Kidney (tissue), 14 donors: Measurements from ENCODE around the gene SH3BP4. TPM values are rescaled to one million over a fixed set of nuclear protein-coding genes. Genes with fewer than 3 reads are reported as not detected.

Experiments
- DNase-seq, 5 donors: peaks; one replicate each; pipeline ENCODE4 v3.0.0-alpha.2; 2013 to 2020
- FAIRE-seq: peaks from 2 replicates; lab custom pipeline; 2012; peaks lifted over from hg19 to GRCh38; lab: Jason Lieb, UNC
- H3K27ac ChIP-seq, 2 donors: one replicate each; pipeline ENCODE4 v1.7.0; 2013; ENCODE audit warnings: low read depth in 2 of 2, low read length in 2 of 2, inconsistent platforms in 1 of 2
- H3K27me3 ChIP-seq: one replicate; pipeline ENCODE4 v1.7.1; 2013; ENCODE audit warnings: low read length, inconsistent platforms; ENCODE audit not compliant: control insufficient read depth, insufficient read depth
- H3K36me3 ChIP-seq, 3 donors: one replicate each; pipeline versions ENCODE4 v1.7.0 to v1.7.1; 2013; ENCODE audit warnings: low read length in 3 of 3, control low read depth in 1 of 3, inconsistent platforms in 1 of 3; ENCODE audit not compliant: insufficient read depth in 3 of 3, control insufficient read depth in 2 of 3
- H3K4me1 ChIP-seq, 3 donors: one replicate each; pipeline versions ENCODE4 v1.7.0 to v1.7.1; 2013; ENCODE audit warnings: low read length in 3 of 3, inconsistent platforms in 1 of 3, low read depth in 1 of 3; ENCODE audit not compliant: control insufficient read depth in 2 of 3, insufficient read depth in 2 of 3
- H3K4me3 ChIP-seq, 3 donors: one replicate each; pipeline versions ENCODE4 v1.7.0 to v1.8.1; 2013; ENCODE audit warnings: low read length in 3 of 3, control low read depth in 1 of 3, inconsistent platforms in 1 of 3
- H3K9ac ChIP-seq, 3 donors: one replicate each; pipeline versions ENCODE4 v1.7.0 to v1.7.1; 2013; ENCODE audit warnings: low read length in 3 of 3, control low read depth in 1 of 3, inconsistent platforms in 1 of 3
- H3K9me3 ChIP-seq, 3 donors: one replicate each; pipeline versions ENCODE4 v1.7.0 to v1.7.1; 2013; ENCODE audit warnings: low read length in 3 of 3, control low read depth in 1 of 3, inconsistent platforms in 1 of 3; ENCODE audit not compliant: control insufficient read depth in 2 of 3, insufficient read depth in 1 of 3
- intact Hi-C: fragments of 100-400 bp; cut with DNase I; formaldehyde crosslinking; loops from one replicate; pipeline ENCODE4 v1.11.1; 2022
- polyA plus RNA-seq: library from polyadenylated mRNA; stranded (reverse); fragments of 350-450 nt; fragmentation: Illumina TruSeq; extraction: RNeasy Lipid Tissue Mini Kit (QIAGEN cat#74804); gene quantifications from one replicate; pipeline ENCODE4 v1.2.3, GENCODE V29; 2014; ENCODE audit warnings: low read depth, low replicate concordance; ENCODE audit not compliant: insufficient read depth
- total RNA-seq: library from RNA; stranded (reverse); fragmentation: NEBNext Ultra II Directional; extraction: Animal tissue kit (Norgen Biotek cat#: 25700); gene quantifications from one replicate; pipeline ENCODE4 v1.2.1, GENCODE V29; 2021
- TF ChIP-seq, protein P1 (sequence below): IDR thresholded peaks from 3 replicates; pipeline ENCODE4 v1.5.1; 2012; ENCODE audit warnings: mild to moderate bottlenecking, moderate library complexity, borderline replicate concordance; ENCODE audit not compliant: insufficient read depth; ENCODE audit errors: extremely low read depth
- donor health status: control.
- donor health status: control.
- donor health status: control.
- donor health status: control.
- donor health status: control.
- donor health status: DM: yes; HTN: yes; CAD: no.
- donor health status: Normal renal cell carcinoma (clear cell type).

The SH3BP4 gene
- total and polyA plus RNA-seq, 2 donors from 2014 or later, result 20.0 to 52.9 TPM

DNA sequence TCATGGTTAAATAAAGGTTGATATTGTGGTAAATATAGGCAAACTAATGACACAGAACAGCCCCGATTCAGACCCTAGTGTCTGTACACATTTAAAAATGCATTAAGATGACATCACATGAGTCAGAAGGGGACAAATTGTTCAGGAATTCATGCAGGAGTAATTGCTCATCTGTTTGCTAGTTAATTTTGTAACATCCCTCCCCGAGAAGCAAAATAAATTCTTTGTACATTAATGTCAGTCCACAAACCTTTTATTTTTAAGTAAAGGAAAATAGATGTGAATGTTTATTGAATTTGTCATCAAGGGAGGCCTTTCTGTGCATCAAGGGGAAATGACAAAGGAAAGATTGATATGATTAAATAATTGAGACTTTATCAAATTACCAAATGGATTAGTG lies 69.9 kb downstream of the SH3BP4 start:
- H3K27ac ChIP-seq, result no peak overlapping the region
- no peaks in the 10 kb centered on the region for H3K36me3 ChIP-seq
- intact Hi-C loops, result no loop called here
- no peaks in the 10 kb centered on the region for H3K27me3 ChIP-seq
- peaks cover 0 to 9% (median 0%) of the 10 kb centered on the region in 3 donors for H3K4me1 ChIP-seq
- H3K4me3 ChIP-seq, result no peak overlapping the region
- H3K9me3 ChIP-seq, result no peaks in the 10 kb centered on the region
- FAIRE-seq, result no peak
- no peak overlapping the region for H3K9ac ChIP-seq
- TF ChIP-seq, protein P1, sequence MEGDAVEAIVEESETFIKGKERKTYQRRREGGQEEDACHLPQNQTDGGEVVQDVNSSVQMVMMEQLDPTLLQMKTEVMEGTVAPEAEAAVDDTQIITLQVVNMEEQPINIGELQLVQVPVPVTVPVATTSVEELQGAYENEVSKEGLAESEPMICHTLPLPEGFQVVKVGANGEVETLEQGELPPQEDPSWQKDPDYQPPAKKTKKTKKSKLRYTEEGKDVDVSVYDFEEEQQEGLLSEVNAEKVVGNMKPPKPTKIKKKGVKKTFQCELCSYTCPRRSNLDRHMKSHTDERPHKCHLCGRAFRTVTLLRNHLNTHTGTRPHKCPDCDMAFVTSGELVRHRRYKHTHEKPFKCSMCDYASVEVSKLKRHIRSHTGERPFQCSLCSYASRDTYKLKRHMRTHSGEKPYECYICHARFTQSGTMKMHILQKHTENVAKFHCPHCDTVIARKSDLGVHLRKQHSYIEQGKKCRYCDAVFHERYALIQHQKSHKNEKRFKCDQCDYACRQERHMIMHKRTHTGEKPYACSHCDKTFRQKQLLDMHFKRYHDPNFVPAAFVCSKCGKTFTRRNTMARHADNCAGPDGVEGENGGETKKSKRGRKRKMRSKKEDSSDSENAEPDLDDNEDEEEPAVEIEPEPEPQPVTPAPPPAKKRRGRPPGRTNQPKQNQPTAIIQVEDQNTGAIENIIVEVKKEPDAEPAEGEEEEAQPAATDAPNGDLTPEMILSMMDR, result no peak
- no peak for DNase-seq

DNA sequence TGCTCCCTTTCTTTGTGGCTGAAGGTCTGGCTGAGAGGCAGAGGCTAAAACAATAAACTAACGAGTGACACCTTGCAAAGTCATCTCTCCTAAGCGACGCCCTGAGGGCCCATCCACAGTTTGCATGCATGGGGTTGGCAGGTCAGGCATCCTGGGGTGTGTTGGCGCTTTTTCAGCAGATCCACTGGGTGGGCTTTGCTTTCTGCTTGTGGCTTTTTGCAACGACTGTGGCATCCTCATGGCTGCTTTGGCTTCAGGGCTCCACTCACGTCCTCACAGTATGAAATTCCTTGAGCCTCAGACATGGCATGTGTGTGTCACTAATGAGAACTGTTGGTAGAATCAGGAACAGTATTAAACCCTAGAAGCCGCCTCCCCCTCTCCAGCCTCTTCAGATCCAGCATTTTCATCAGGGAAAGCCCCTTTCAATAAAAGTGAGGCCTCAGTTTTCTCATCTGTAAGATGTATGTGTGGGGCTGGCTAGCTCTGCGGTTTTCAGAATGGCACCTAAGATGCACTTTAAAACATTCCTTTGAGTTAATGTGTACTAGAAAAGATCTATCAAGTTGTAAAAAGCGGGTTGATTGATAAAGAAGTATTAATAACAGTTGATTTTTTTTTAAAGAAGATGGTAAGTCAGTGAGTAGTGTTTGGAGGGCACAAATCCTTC lies 72.5 kb downstream of the SH3BP4 start:
- intact Hi-C loops, result no loop called here
- H3K4me1 ChIP-seq, result peaks cover 0 to 14% (median 0%) of the 10 kb centered on the region in 3 donors
- FAIRE-seq (no peak), DNase-seq (peak in 1 of 5 donors; percentile 32)
- no peak overlapping the region for H3K27ac ChIP-seq
- H3K9ac ChIP-seq, result no peak overlapping the region
- H3K4me3 ChIP-seq, result no peak overlapping the region
- no peaks in the 10 kb centered on the region for H3K36me3 ChIP-seq
- no peaks in the 10 kb centered on the region for H3K9me3 ChIP-seq
- TF ChIP-seq, protein P1, result no peak
- H3K27me3 ChIP-seq, result no peaks in the 10 kb centered on the region

DNA sequence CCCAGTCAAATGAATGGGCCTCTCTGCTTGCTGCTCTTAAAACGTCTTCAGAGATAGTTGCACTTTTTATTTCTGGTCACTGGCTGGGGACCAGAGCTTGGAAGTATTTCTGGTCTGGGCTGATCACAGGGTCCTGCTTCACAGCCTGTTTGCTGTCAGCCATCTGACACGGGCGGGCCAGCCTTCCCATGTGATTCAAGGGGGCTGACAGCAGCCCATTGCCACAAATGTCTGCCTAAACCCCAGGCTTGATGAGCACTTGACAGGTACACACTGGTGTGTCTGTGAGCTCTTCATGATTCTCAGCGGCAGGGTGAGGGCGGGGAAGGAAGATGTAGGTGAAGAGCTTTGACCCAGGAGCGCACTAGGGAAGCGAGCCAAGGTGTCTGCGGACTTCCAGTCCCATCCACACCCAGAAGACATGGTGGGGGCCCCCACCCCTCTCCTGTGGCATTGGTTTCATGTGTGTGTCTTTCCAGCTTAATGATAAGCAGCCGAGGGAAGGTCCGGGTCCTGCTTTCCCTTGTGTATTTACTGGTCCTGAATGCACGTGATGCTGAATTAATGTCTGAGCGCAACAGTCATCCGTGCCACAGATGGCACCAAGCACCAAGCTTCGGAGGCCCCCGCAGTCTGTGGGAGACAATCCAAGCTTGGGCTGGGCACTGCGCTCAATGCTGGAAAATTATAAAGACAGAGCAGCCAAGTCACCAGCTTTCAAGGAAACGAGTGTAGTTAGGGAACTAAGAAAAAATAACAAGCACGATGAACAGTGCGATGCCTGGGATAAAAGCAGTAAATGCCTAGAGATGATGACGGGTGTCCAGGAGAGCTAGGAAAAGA lies 73.3 kb downstream of the SH3BP4 start:
- intact Hi-C loops, result no loop called here

More for the DNA sequence above, 73.3 kb downstream of the SH3BP4 start:
- Histone ChIP-seq H3K9me3 (no peaks in the 10 kb centered on the region), H3K9ac (no peak overlapping the region), H3K4me1 (peaks cover 0 to 14% (median 0%) of the 10 kb centered on the region in 3 donors), H3K27ac (no peak overlapping the region), H3K36me3 (no peaks in the 10 kb centered on the region), H3K4me3 (no peak overlapping the region), H3K27me3 (no peaks in the 10 kb centered on the region)
- peak in 1 of 5 donors; percentile 39 for DNase-seq
- no peak for FAIRE-seq
- TF ChIP-seq, protein P1, result no peak
